ENCODE data around the gene EXTL1.

Gene EXTL1

GRCh38 chr1:26044971-26045721, 23.6 kb downstream of the EXTL1 start:
- no peak for DNase-seq

- DNase-seq: no peak
These were observed 24.2 kb downstream of the EXTL1 start, which contains the start of gene SLC30A2 for GRCh38 chr1:26045722-26046245. Gene SLC30A2 (minus strand): TSS chr1:26046118. CDS start chr1:26045896, 222 bp downstream.

- no peak for DNase-seq
These were observed 24.9 kb downstream of the EXTL1 start for GRCh38 chr1:26046246-26047095.

- DNase-seq: no peak
These were observed 25.8 kb downstream of the EXTL1 start for GRCh38 chr1:26047278-26047874.

- peak; percentile 37 for DNase-seq
These were observed 28.1 kb downstream of the EXTL1 start for GRCh38 chr1:26049531-26050247.

- no peak for DNase-seq
These were observed 28.7 kb downstream of the EXTL1 start for GRCh38 chr1:26050248-26050640.

- peak; percentile 73 for DNase-seq
These were observed 32.4 kb downstream of the EXTL1 start for GRCh38 chr1:26053718-26054560.

GRCh38 chr1:26055041-26055440, 33.5 kb downstream of the EXTL1 start:
- no peak for DNase-seq

- no peak for DNase-seq
These were observed 35.6 kb downstream of the EXTL1 start for GRCh38 chr1:26057189-26057588.

GRCh38 chr1:26058052-26058595, 36.5 kb downstream of the EXTL1 start:
- no peak for DNase-seq

- DNase-seq: no peak
These were observed 38.3 kb downstream of the EXTL1 start for GRCh38 chr1:26059906-26060305.

- no peak for DNase-seq
These were observed 39.4 kb downstream of the EXTL1 start for GRCh38 chr1:26060832-26061574.

GRCh38 chr1:26064553-26064952, 43.0 kb downstream of the EXTL1 start:
- no peak for DNase-seq

- DNase-seq: no peak
These were observed 44.6 kb downstream of the EXTL1 start for GRCh38 chr1:26066160-26066559.

GRCh38 chr1:26066857-26067256, 45.3 kb downstream of the EXTL1 start:
- no peak for DNase-seq

GRCh38 chr1:26067432-26067911, 45.9 kb downstream of the EXTL1 start, which contains the start of gene TRIM63:
Gene TRIM63 (minus strand): TSS chr1:26067630. CDS start chr1:26067494, 136 bp downstream.
- DNase-seq: no peak

GRCh38 chr1:26069941-26070295, 48.3 kb downstream of the EXTL1 start:
- DNase-seq: no peak

- peak; percentile 29 for DNase-seq
These were observed 48.9 kb downstream of the EXTL1 start for GRCh38 chr1:26070296-26070962.

- no peak for DNase-seq
These were observed 49.4 kb downstream of the EXTL1 start for GRCh38 chr1:26070963-26071342.

- no peak for DNase-seq
These were observed 50.7 kb downstream of the EXTL1 start for GRCh38 chr1:26072305-26072704.

Measured in MV-4-11 (cell line).